Lung microvascular endothelial cell (primary cell): ENCODE results near the gene TLE5. TPM values are rescaled to one million over a fixed set of nuclear protein-coding genes. Genes with fewer than 3 reads are reported as not detected.
"Not testable (repeated sequence)": the region's sequence is repeated elsewhere in the genome, so short reads cannot be mapped to it uniquely, and the experiment has no call there.

Experiments used
- DNase-seq, 2 donors: peaks; one replicate each; pipeline versions ENCODE4 v3.0.0 to v3.0.0-alpha.2; 2010; ENCODE audit warnings: low read depth in 2 of 2
- total RNA-seq: library from RNA; depleted of rRNA; stranded (reverse); fragments of >200 nt; gene quantifications from 2 replicates; pipeline ENCODE4 v1.2.1, GENCODE V29; 2014

Gene TLE5
- total RNA-seq, 1 donor from 2014 or later = 142 TPM

DNA sequence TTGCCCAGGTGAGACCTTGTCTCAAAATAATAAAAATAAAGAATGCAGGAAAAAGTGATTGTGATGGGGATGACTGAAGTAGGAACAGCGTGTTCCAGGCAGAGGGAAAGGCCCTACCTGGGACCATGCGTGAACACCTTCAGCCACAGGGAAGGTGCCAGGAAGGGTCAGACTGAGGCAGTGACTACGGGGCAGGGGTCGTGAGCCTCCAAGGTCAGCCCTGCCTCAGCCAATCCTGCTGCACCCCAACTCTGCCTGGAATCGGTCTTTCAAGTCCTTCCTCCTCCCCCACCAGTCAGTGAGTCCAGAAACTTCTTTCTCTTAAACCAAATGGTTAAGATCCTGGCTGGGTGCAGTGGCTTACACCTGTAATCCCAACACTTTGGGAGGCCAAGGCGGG lies 17.1 kb downstream of the TLE5 start:
- no peak for DNase-seq

DNA sequence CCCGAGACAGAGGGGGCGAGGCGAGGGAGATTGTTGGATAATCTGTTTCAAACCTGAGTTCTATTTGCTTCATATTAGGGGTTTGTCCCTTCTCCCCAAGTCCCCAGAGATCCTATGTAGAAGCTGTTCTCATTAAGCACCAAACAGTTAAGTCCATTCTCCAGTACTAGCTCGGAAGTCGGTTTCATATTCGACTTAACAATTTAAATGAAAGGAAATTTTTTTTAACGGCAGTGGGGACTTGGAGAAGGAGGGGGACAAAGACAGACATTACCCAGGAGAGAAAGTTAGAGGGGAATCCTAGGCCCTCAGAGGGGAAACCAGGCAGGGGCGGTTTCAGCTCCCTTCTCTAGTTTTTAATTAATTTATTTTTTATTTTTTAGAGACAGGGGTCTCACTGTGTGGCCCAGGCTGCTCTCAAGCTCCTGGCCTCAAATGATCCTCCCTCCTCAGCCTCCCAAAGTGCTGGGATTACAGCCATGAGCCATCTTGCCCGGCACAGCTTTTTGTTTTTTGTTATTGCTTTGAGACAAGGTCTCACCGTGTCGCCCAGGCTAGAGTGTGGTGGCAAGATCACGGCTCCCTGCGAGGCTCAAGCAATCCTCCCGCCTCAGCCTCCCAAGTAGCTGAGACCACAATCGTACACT lies 19.6 kb downstream of the TLE5 start:
- no peak for DNase-seq

GRCh38 chr19:3041761-3042620 lies 20.3 kb downstream of the TLE5 start:
- no peak for DNase-seq

GRCh38 chr19:3041327-3041726 lies 21.0 kb downstream of the TLE5 start:
- DNase-seq = no peak

- DNase-seq = no peak
Measured at GRCh38 chr19:3039641-3040077, 22.6 kb downstream of the TLE5 start.

- DNase-seq = no peak
Measured at GRCh38 chr19:3039125-3039524, 23.2 kb downstream of the TLE5 start.

DNA sequence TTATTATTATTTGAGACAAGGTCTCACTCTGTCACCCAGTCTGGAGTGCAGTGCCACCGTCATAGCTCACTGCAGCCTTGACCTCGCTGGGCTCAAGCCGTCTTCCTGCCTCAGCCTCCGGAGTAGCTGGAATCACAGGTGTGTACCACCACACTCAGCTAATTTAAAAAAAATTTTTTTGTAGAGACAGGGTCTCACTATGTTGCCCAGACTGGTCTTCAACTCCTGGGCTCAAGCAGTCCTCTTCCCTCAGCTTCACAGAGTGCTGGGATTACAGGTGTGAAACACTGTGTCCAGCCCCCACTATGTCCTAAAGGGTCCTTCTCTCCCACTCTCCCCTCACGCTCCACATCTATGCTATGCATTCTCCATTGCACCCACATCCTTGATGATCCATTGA lies 24.1 kb downstream of the TLE5 start:
- DNase-seq = no peak

- DNase-seq = not testable (repeated sequence)
Measured at GRCh38 chr19:3036977-3037544, 25.2 kb downstream of the TLE5 start.

- peak; percentile 91 to 96 for DNase-seq
Measured at GRCh38 chr19:3036119-3036976, 25.9 kb downstream of the TLE5 start.

GRCh38 chr19:3035542-3036118 lies 26.7 kb downstream of the TLE5 start:
- peak; percentile 99 to 100 for DNase-seq

- peak in 1 of 2 donors; percentile 12 for DNase-seq
Measured at GRCh38 chr19:3034656-3035541, 27.4 kb downstream of the TLE5 start.

- DNase-seq = no peak
Measured at GRCh38 chr19:3034406-3034655, 28.0 kb downstream of the TLE5 start.

- DNase-seq = no peak
Measured at GRCh38 chr19:3033595-3034405, 28.5 kb downstream of the TLE5 start.

DNA sequence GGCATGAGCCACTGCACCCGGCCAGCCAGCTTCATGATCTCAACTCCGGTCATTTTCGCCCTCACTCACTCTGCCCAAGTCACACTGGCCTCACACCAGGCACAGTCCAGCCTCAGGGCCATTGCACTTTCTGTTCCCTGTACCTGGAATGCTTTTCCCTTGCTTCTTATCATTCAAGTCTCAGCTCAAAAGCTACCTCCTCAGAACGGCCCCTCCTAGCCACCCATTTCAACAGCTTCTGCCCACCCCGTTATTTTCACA lies 30.8 kb downstream of the TLE5 start:
- DNase-seq = no peak

GRCh38 chr19:3029065-3029923 lies 33.0 kb downstream of the TLE5 start, which contains the start of gene TLE2:
TLE2 (minus strand) TSS chr19:3029280; CDS start chr19:3028904, 376 bp downstream.
- DNase-seq = no peak

- DNase-seq = peak in 1 of 2 donors; percentile 11
Measured at GRCh38 chr19:3028305-3029064, 33.8 kb downstream of the TLE5 start.

GRCh38 chr19:3027981-3028304 lies 34.4 kb downstream of the TLE5 start:
- no peak for DNase-seq

- DNase-seq = no peak
Measured at GRCh38 chr19:3027292-3027691, 35.0 kb downstream of the TLE5 start.
